GM21528 (cell line): Measurements from ENCODE around the gene HAGH.
A peak's percentile ranks its signal among the peaks of the same experiment; 100 is the strongest.
"Not testable (repeated sequence)": the region's sequence is repeated elsewhere in the genome, so short reads cannot be mapped to it uniquely, and the experiment has no call there.

Source experiments
- ATAC-seq: cut with Tn5 transposase; IDR thresholded peaks from one replicate; pipeline ENCODE4 v1.9.1; 2021; ENCODE audit warnings: mild to moderate bottlenecking, moderate library complexity; ENCODE audit not compliant: unreplicated experiment, low FRiP score

Gene HAGH

GRCh38 chr16:1826691-1827573 is at the start of gene HAGH, which contains the start of gene FAHD1:
Gene HAGH (minus strand): TSS chr16:1826825. CDS start chr16:1826787, 38 bp downstream.
Gene FAHD1 (plus strand): TSS chr16:1827206. CDS start chr16:1827239, 33 bp downstream.
- ATAC-seq: peak; percentile 86

GRCh38 chr16:1876066-1876465 is 49.4 kb upstream of the HAGH start:
- not testable (repeated sequence) for ATAC-seq

GRCh38 chr16:1874854-1875253 is 48.2 kb upstream of the HAGH start:
- ATAC-seq: no peak

- ATAC-seq: no peak
These were observed 45.5 kb upstream of the HAGH start, which contains the start of gene MEIOB for GRCh38 chr16:1871974-1872635. Gene MEIOB (minus strand): TSS chr16:1872164. CDS start chr16:1868175, 3,989 bp downstream.

GRCh38 chr16:1870365-1871082 is 43.9 kb upstream of the HAGH start:
- ATAC-seq: no peak

GRCh38 chr16:1865902-1866690 is 39.5 kb upstream of the HAGH start:
- ATAC-seq: no peak

- no peak for ATAC-seq
These were observed 37.2 kb upstream of the HAGH start for GRCh38 chr16:1863681-1864460.

- no peak for ATAC-seq
These were observed 35.8 kb upstream of the HAGH start for GRCh38 chr16:1862394-1862793.

- no peak for ATAC-seq
These were observed 35.1 kb upstream of the HAGH start for GRCh38 chr16:1861730-1862129.

GRCh38 chr16:1859650-1860049 is 33.0 kb upstream of the HAGH start:
- ATAC-seq: no peak

GRCh38 chr16:1858189-1858865 is 31.7 kb upstream of the HAGH start:
- ATAC-seq: no peak

- ATAC-seq: no peak
These were observed 30.9 kb upstream of the HAGH start for GRCh38 chr16:1857433-1858097.

GRCh38 chr16:1851793-1852192 is 25.2 kb upstream of the HAGH start:
- no peak for ATAC-seq

- ATAC-seq: no peak
These were observed 24.4 kb upstream of the HAGH start for GRCh38 chr16:1850981-1851380.

- ATAC-seq: no peak
These were observed 19.8 kb upstream of the HAGH start for GRCh38 chr16:1846416-1846815.

- ATAC-seq: no peak
These were observed 19.4 kb upstream of the HAGH start for GRCh38 chr16:1845985-1846384.

- no peak for ATAC-seq
These were observed 12.9 kb upstream of the HAGH start for GRCh38 chr16:1839554-1839953.

- ATAC-seq: no peak
These were observed 7.5 kb upstream of the HAGH start for GRCh38 chr16:1834096-1834495.
